SU-DHL-6 (cell line): ENCODE results near the gene DEDD.

Experiments
- H2AFZ ChIP-seq: fragments of 200-600 bp; sonication (generic); 2 replicates; pipeline ENCODE4 v1.6.1; 2014; ENCODE audit warnings: low read depth, mild to moderate bottlenecking, moderate library complexity, mixed read lengths, antibody characterized with exemption, low read length; ENCODE audit not compliant: severe bottlenecking
- H3F3A ChIP-seq: fragments of 200-600 bp; shearing (Covaris generic); 2 replicates; pipeline ENCODE4 v1.6.0; 2016; ENCODE audit warnings: antibody characterized with exemption, mild to moderate bottlenecking; ENCODE audit not compliant: insufficient read depth
- H3K27ac ChIP-seq: fragments of 200-600 bp; sonication (generic); 2 replicates; pipeline ENCODE4 v1.5.1; 2016; ENCODE audit warnings: low read depth, mild to moderate bottlenecking, low read length, moderate library complexity, mixed read lengths
- H3K27me3 ChIP-seq: fragments of 200-600 bp; sonication (generic), shearing (Covaris generic); 2 replicates; pipeline ENCODE4 v1.6.0; 2014; ENCODE audit warnings: mild to moderate bottlenecking, low read length
- H3K36me3 ChIP-seq: fragments of 200-600 bp; sonication (generic); 2 replicates; pipeline ENCODE4 v1.6.1; 2014; ENCODE audit warnings: mild to moderate bottlenecking, low read length, mixed read lengths
- H3K4me2 ChIP-seq: fragments of 300-600, 200-600 bp; shearing (Covaris generic), sonication (generic); 2 replicates; pipeline ENCODE4 v1.6.0; 2014; ENCODE audit warnings: low read length, low read depth, mild to moderate bottlenecking; ENCODE audit not compliant: poor library complexity, severe bottlenecking
- H3K4me3 ChIP-seq: fragments of 200-600 bp; sonication (generic); 2 replicates; pipeline ENCODE4 v1.5.1; 2014; ENCODE audit warnings: antibody characterized with exemption, low read length, mild to moderate bottlenecking, mixed read lengths; ENCODE audit not compliant: insufficient read depth, poor library complexity, severe bottlenecking
- H3K79me2 ChIP-seq: fragments of 200-600 bp; sonication (generic); 2 replicates; pipeline ENCODE4 v1.6.1; 2014; ENCODE audit warnings: mild to moderate bottlenecking, low read length, moderate library complexity; ENCODE audit not compliant: insufficient read depth
- H3K9ac ChIP-seq: fragments of 200-600 bp; sonication (generic); 2 replicates; pipeline ENCODE4 v1.7.0; 2014; ENCODE audit warnings: mild to moderate bottlenecking, low read length
- H3K9me2 ChIP-seq: fragments of 200-600 bp; sonication (generic); replicated peaks from 2 replicates; pipeline ENCODE4 v1.6.1; 2014; ENCODE audit warnings: low read length; ENCODE audit not compliant: insufficient read depth
- H3K9me3 ChIP-seq: fragments of 200-600 bp; sonication (generic); 2 replicates; pipeline ENCODE4 v1.6.1; 2014; ENCODE audit warnings: low read length, mixed read lengths; ENCODE audit not compliant: insufficient read depth
- H4K20me1 ChIP-seq: fragments of 200-600 bp; sonication (generic); 2 replicates; pipeline ENCODE4 v1.6.1; 2014; ENCODE audit warnings: low read depth, mild to moderate bottlenecking, antibody characterized with exemption, low read length, moderate library complexity, mixed read lengths
- CTCF ChIP-seq: fragments of 200-600 bp; sonication (generic); IDR thresholded peaks from one replicate; pipeline ENCODE4 v1.5.1; 2017; ENCODE audit warnings: antibody characterized with exemption, mild to moderate bottlenecking, low read length, moderate library complexity; ENCODE audit not compliant: insufficient read depth, poor library complexity, severe bottlenecking
- EZH2phosphoT487 ChIP-seq: fragments of 200-600 bp; sonication (generic), shearing (Covaris generic); conservative IDR thresholded peaks from 2 replicates; pipeline ENCODE4 v1.6.1; 2018; ENCODE audit warnings: mild to moderate bottlenecking, antibody characterized with exemption, low read length, moderate library complexity, mixed read lengths

The DEDD gene

GRCh38 chr1:161132410-161133219 lies at the start of gene DEDD:
TSS of gene DEDD (minus strand) at chr1:161132667. CDS start at chr1:161124462, 8,205 bp downstream.
- peak within 1 kb of the TSS; percentile 83 for H3K9ac ChIP-seq
- no peak for TF ChIP-seq EZH2phosphoT487
- no peak for TF ChIP-seq CTCF
- peak within 1 kb of the TSS; percentile 92 for H3K4me2 ChIP-seq
- no peaks in the 10 kb centered on the region for H3K9me2 ChIP-seq
- H3K9me3 ChIP-seq, result no peaks in the 10 kb centered on the region
- H4K20me1 ChIP-seq, result no peaks in the 10 kb centered on the region
- peak within 1 kb of the TSS; percentile 90 for H2AFZ ChIP-seq
- H3K4me3 ChIP-seq, result peak within 1 kb of the TSS; percentile 92
- peaks cover 19% of the 10 kb centered on the region for H3K79me2 ChIP-seq
- no peaks in the 10 kb centered on the region for H3K27me3 ChIP-seq
- H3F3A ChIP-seq, result peaks cover 20% of the 10 kb centered on the region
- H3K27ac ChIP-seq, result peak within 1 kb of the TSS; percentile 64
- H3K36me3 ChIP-seq, result no peaks in the 10 kb centered on the region; the same call in 1 of the 2 replicates

- Histone ChIP-seq H3K79me2 (no peaks in the 10 kb centered on the region), H3K36me3 (no peaks in the 10 kb centered on the region), H3K9me2 (no peaks in the 10 kb centered on the region), H2AFZ (no peak overlapping the region), H4K20me1 (no peaks in the 10 kb centered on the region), H3K27ac (no peak overlapping the region), H3K9ac (no peak overlapping the region), H3K27me3 (no peaks in the 10 kb centered on the region), H3K4me2 (no peak overlapping the region), H3K4me3 (no peak overlapping the region), H3F3A (peaks cover 13% of the 10 kb centered on the region), H3K9me3 (no peaks in the 10 kb centered on the region)
- TF ChIP-seq CTCF (no peak), EZH2phosphoT487 (no peak)
Measured at GRCh38 chr1:161182214-161182613, 49.7 kb upstream of the DEDD start.

GRCh38 chr1:161180639-161181038 lies 48.2 kb upstream of the DEDD start:
- H3K27ac ChIP-seq, result no peak overlapping the region
- no peaks in the 10 kb centered on the region for H3K36me3 ChIP-seq
- no peaks in the 10 kb centered on the region for H3K9me2 ChIP-seq
- H3K79me2 ChIP-seq, result no peaks in the 10 kb centered on the region; the same call in 1 of the 2 replicates
- H3K4me3 ChIP-seq, result no peak overlapping the region
- H2AFZ ChIP-seq, result no peak overlapping the region
- no peaks in the 10 kb centered on the region for H3K9me3 ChIP-seq
- peaks cover 17% of the 10 kb centered on the region for H3F3A ChIP-seq
- H3K4me2 ChIP-seq, result no peak overlapping the region
- H3K9ac ChIP-seq, result no peak overlapping the region
- H3K27me3 ChIP-seq, result no peaks in the 10 kb centered on the region
- TF ChIP-seq CTCF, result no peak
- no peak for TF ChIP-seq EZH2phosphoT487
- no peaks in the 10 kb centered on the region for H4K20me1 ChIP-seq
